ENCODE results near the gene ERVK3-1.

DNA sequence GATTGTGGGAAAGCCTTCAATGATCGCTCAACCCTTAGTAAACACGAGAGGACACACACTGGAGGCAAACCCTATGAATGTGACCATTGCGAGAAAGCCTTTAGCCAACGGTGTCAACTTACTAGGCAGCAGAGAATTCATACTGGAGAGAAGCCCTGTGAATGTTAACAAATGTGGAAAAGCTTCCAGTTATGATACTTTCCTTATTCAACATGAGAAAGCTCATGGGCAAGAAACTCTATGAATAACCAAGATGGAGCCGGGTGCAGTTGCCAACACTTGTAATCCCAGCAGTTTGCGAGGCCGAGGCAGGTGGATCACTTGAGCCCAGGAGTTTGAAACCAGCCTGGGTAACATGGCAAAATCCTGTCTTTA, 42.3 kb upstream of the ERVK3-1 start:
- TF ChIP-seq KDM5B (CRISPR knock-in tag; IDR thresholded peaks at IDR 0.05; ENCODE audit: borderline replicate concordance) = no peak
- no peak for TF ChIP-seq SUZ12 (IDR thresholded peaks at IDR 0.05; ENCODE audit: low read depth, low read length)
- TF ChIP-seq SMARCC2 (IDR thresholded peaks at IDR 0.05) = no peak
